HCT116 (cell line): ENCODE results near the gene MCCD1. TPM values are rescaled to one million over a fixed set of nuclear protein-coding genes. Genes with fewer than 3 reads are reported as not detected.

Source experiments
- ATAC-seq: fragments of 200-7000 bp; cut with Tn5 transposase; 2 replicates; pipeline ENCODE4 v1.9.1; 2020; ENCODE audit warnings: mild to moderate bottlenecking, moderate library complexity
- BruUV-seq: library from RNA; stranded (reverse); fragments of 400-500 nt; replicated peaks from 2 replicates; lab custom pipeline; 2021; lab: Mats Ljungman, UMichigan
- CTCF ChIA-PET: fragments of 300-600 bp; sonication (Branson Sonifier 250); formaldehyde crosslinking; loops from one replicate; lab custom pipeline; 2021; ENCODE audit warnings: antibody characterized with exemption; lab: Charles Lee
- POLR2A ChIA-PET: fragments of 300-600, 350-600 bp; sonication (Branson Sonifier 250); formaldehyde crosslinking; loops from one replicate; lab custom pipeline; 2021; ENCODE audit warnings: antibody characterized with exemption; lab: Charles Lee
- RAD21 ChIA-PET, 2 experiments: fragments of 300-600 bp; sonication (Branson Sonifier 250); formaldehyde crosslinking; loops; one replicate each; lab custom pipeline; 2023; ENCODE audit warnings: low total read pairs in 2 of 2; ENCODE audit not compliant: uncharacterized antibody in 2 of 2, unreplicated experiment in 2 of 2, low non-redundant PET in 1 of 2; lab: Charles Lee
- DNase-seq: peaks from one replicate; pipeline ENCODE4 v3.0.0-alpha.2; 2010; ENCODE audit warnings: low read depth, low spot score
- H2AFZ ChIP-seq: fragments of 200-600 bp; shearing (Covaris generic), sonication (generic); 2 replicates; pipeline ENCODE4 v1.6.1; 2017; ENCODE audit warnings: low read depth, mixed run types, mixed read lengths, antibody characterized with exemption, low read length; ENCODE audit not compliant: poor library complexity, severe bottlenecking
- H3K27ac ChIP-seq: 2 replicates; pipeline ENCODE4 v1.5.1; 2012; ENCODE audit warnings: low read depth, low read length
- H3K27me3 ChIP-seq: fragments of 200-600 bp; sonication (generic); 2 replicates; pipeline ENCODE4 v1.6.1; 2016; ENCODE audit warnings: mixed run types, low read length, mixed read lengths; ENCODE audit not compliant: insufficient read depth
- H3K36me3 ChIP-seq, 2 experiments: fragments of 200-500 bp in 1 of 2; fragments of 200-600 bp in 1 of 2; sonication (Bioruptor generic) in 1 of 2; sonication (generic) in 1 of 2; 2 replicates each; pipeline versions ENCODE4 v1.5.1 to v1.6.1; 2014 to 2016; ENCODE audit warnings: low read length in 2 of 2, inconsistent platforms in 1 of 2, mixed read lengths in 1 of 2, mixed run types in 1 of 2; ENCODE audit not compliant: insufficient read depth in 2 of 2, control insufficient read depth in 1 of 2
- H3K4me1 ChIP-seq, 2 experiments: fragments of 200-600 bp in 1 of 2; sonication (generic) in 1 of 2; 2 replicates each; pipeline versions ENCODE4 v1.5.1 to v1.6.1; 2012 to 2017; ENCODE audit warnings: low read length in 2 of 2, inconsistent platforms in 1 of 2, mild to moderate bottlenecking in 1 of 2, mixed read lengths in 1 of 2, mixed run types in 1 of 2, moderate library complexity in 1 of 2; ENCODE audit not compliant: insufficient read depth in 2 of 2, control insufficient read depth in 1 of 2
- H3K4me2 ChIP-seq: fragments of 200-600 bp; sonication (generic); 2 replicates; pipeline ENCODE4 v1.6.1; 2017; ENCODE audit warnings: mixed run types, low read length, mixed read lengths
- H3K4me3 ChIP-seq, 2 experiments: fragments of 200-600 bp in 1 of 2; sonication (generic) in 1 of 2; replicated peaks in 1 of 2; 2 replicates each; pipeline ENCODE4 v1.5.1; 2011 to 2016; ENCODE audit warnings: low read length in 2 of 2, control low read depth in 1 of 2, low read depth in 1 of 2, mild to moderate bottlenecking in 1 of 2, mixed read lengths in 1 of 2, mixed run types in 1 of 2
- H3K79me2 ChIP-seq: fragments of 200-600 bp; sonication (generic); 2 replicates; pipeline ENCODE4 v1.6.1; 2017; ENCODE audit warnings: mild to moderate bottlenecking, mixed run types, low read length, moderate library complexity, mixed read lengths; ENCODE audit not compliant: insufficient read depth
- H3K9ac ChIP-seq: fragments of 200-600 bp; sonication (generic); 2 replicates; pipeline ENCODE4 v1.6.1; 2016; ENCODE audit warnings: low read length, mixed read lengths
- H3K9me2 ChIP-seq: fragments of 200-600 bp; sonication (generic), shearing (Covaris generic); 2 replicates; pipeline ENCODE4 v1.6.1; 2017; ENCODE audit warnings: mixed run types, mild to moderate bottlenecking, moderate library complexity; ENCODE audit not compliant: insufficient read depth
- H3K9me3 ChIP-seq, 2 experiments: fragments of 200-500 bp in 1 of 2; fragments of 200-600 bp in 1 of 2; sonication (Bioruptor generic) in 1 of 2; sonication (generic) in 1 of 2; 2 replicates each; pipeline ENCODE4 v1.6.1; 2014 to 2017; ENCODE audit warnings: low read length in 2 of 2, mixed read lengths in 2 of 2, inconsistent platforms in 1 of 2, low read depth in 1 of 2, mild to moderate bottlenecking in 1 of 2, mixed run types in 1 of 2, moderate library complexity in 1 of 2; ENCODE audit not compliant: control insufficient read depth in 1 of 2, insufficient read depth in 1 of 2
- H4K20me1 ChIP-seq: fragments of 200-600 bp; sonication (generic), shearing (Covaris generic); 2 replicates; pipeline ENCODE4 v1.6.1; 2017; ENCODE audit warnings: mixed run types, mild to moderate bottlenecking, moderate library complexity; ENCODE audit not compliant: insufficient read depth
- CEBPB ChIP-seq: IDR thresholded peaks from 2 replicates; pipeline ENCODE4 v1.6.1; 2012; ENCODE audit warnings: low read depth
- SP1 ChIP-seq: IDR thresholded peaks from 2 replicates; pipeline ENCODE4 v1.6.1; 2012; ENCODE audit warnings: low read depth
- ZFX ChIP-seq: fragments of 450-650 bp; IDR thresholded peaks from 2 replicates; pipeline ENCODE4 v1.6.1; 2017
- intact Hi-C: fragments of 100-400 bp; cut with micrococcal nuclease; formaldehyde crosslinking; loops from 2 replicates; pipeline ENCODE4 v1.10.0; 2022
- total RNA-seq: library from RNA; stranded (reverse); gene quantifications from one replicate; pipeline ENCODE4 v1.2.1, GENCODE V29; 2021; ENCODE audit not compliant: unreplicated experiment
- TF ChIP-seq, protein P1 (sequence below), 3 experiments: fragments of 200-600 bp in 1 of 3; sonication (generic) in 1 of 3; IDR thresholded peaks in 2 of 3; conservative IDR thresholded peaks in 1 of 3; 2 replicates each; pipeline ENCODE4 v1.5.1; 2012 to 2017; ENCODE audit warnings: low read depth in 2 of 3, low read length in 2 of 3, antibody characterized with exemption in 1 of 3, borderline replicate concordance in 1 of 3, control low read depth in 1 of 3, mild to moderate bottlenecking in 1 of 3, mixed read lengths in 1 of 3, mixed run types in 1 of 3, moderate library complexity in 1 of 3; ENCODE audit not compliant: insufficient read depth in 1 of 3

Gene MCCD1
- total RNA-seq, 1 experiment from 2014 or later = not detected

GRCh38 chr6:31574106-31575061, 45.6 kb downstream of the MCCD1 start:
- ChIA-PET CTCF (interaction anchor here (0.7 kb wide), 1 partner anchor 24 kb away, joined by 3 read pairs; no protein-coding TSS in a partner anchor), POLR2A (no interaction called here)

More at GRCh38 chr6:31574106-31575061, 45.6 kb downstream of the MCCD1 start:
- peaks cover 0 to 3% of the 10 kb centered on the region in 2 experiments; a peak in 1 of 4 replicates for H3K4me1 ChIP-seq
- ATAC-seq (peak; percentile 49; the same call in 1 of the 2 replicates), DNase-seq (no peak)
- no peak for TF ChIP-seq CEBPB
- no peak for TF ChIP-seq SP1
- TF ChIP-seq ZFX = no peak
- TF ChIP-seq, protein P1, sequence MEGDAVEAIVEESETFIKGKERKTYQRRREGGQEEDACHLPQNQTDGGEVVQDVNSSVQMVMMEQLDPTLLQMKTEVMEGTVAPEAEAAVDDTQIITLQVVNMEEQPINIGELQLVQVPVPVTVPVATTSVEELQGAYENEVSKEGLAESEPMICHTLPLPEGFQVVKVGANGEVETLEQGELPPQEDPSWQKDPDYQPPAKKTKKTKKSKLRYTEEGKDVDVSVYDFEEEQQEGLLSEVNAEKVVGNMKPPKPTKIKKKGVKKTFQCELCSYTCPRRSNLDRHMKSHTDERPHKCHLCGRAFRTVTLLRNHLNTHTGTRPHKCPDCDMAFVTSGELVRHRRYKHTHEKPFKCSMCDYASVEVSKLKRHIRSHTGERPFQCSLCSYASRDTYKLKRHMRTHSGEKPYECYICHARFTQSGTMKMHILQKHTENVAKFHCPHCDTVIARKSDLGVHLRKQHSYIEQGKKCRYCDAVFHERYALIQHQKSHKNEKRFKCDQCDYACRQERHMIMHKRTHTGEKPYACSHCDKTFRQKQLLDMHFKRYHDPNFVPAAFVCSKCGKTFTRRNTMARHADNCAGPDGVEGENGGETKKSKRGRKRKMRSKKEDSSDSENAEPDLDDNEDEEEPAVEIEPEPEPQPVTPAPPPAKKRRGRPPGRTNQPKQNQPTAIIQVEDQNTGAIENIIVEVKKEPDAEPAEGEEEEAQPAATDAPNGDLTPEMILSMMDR (IDR thresholded peaks at IDR 0.05 in 2 of 3, conservative IDR thresholded peaks at IDR 0.05 in 1 of 3; ENCODE audit: borderline replicate concordance in 1 of 3, insufficient read depth in 1 of 3, low read depth in 2 of 3, low read length in 2 of 3) = 0 out of 6 replicates have a peak, but pooled peaks of 1 of the 3 experiments have one; percentile 8
- no peaks in the 10 kb centered on the region for H3K36me3 ChIP-seq
- no TSS peak for BruUV-seq
- no peaks in the 10 kb centered on the region for H3K9me3 ChIP-seq
- no peaks in the 10 kb centered on the region for H3K79me2 ChIP-seq
- H3K9ac ChIP-seq = no peak overlapping the region
- no peak overlapping the region for H3K27ac ChIP-seq
- no peaks in the 10 kb centered on the region for H3K9me2 ChIP-seq
- no peak overlapping the region for H3K4me3 ChIP-seq
- no peaks in the 10 kb centered on the region for H3K27me3 ChIP-seq
- intact Hi-C loops = no loop called here
- RAD21 ChIA-PET = interaction anchor here in 1 of 2 experiments (1.0 kb wide), 1 partner anchor 24 kb away, joined by 5 read pairs; no protein-coding TSS in a partner anchor
- H2AFZ ChIP-seq = no peak overlapping the region
- H3K4me2 ChIP-seq = no peak overlapping the region
- no peaks in the 10 kb centered on the region for H4K20me1 ChIP-seq
